GM18505 (cell line): Measurements from ENCODE around the gene HIPK2.

Source experiments
- ATAC-seq: cut with Tn5 transposase; IDR thresholded peaks from one replicate; pipeline ENCODE4 v1.9.1; 2021; ENCODE audit not compliant: unreplicated experiment
- POLR2A ChIP-seq: IDR thresholded peaks from 4 replicates; pipeline ENCODE4 v1.6.1; 2011; ENCODE audit warnings: borderline replicate concordance; ENCODE audit not compliant: insufficient read depth, insufficient read length; ENCODE audit errors: extremely low read depth

The HIPK2 gene

GRCh38 chr7:139687211-139687954, 90.4 kb downstream of the HIPK2 start:
- no peak for TF ChIP-seq POLR2A
- ATAC-seq = no peak

GRCh38 chr7:139683137-139683921, 94.5 kb downstream of the HIPK2 start:
- no peak for ATAC-seq
- TF ChIP-seq POLR2A = peak; percentile 28

GRCh38 chr7:139682136-139683013, 95.4 kb downstream of the HIPK2 start:
- peak; percentile 57 for ATAC-seq
- no peak for TF ChIP-seq POLR2A

- peak; percentile 15 for TF ChIP-seq POLR2A
- ATAC-seq = no peak
Measured at GRCh38 chr7:139681812-139682135, 96.0 kb downstream of the HIPK2 start.

- no peak for TF ChIP-seq POLR2A
- ATAC-seq = no peak
Measured at GRCh38 chr7:139681463-139681755, 96.4 kb downstream of the HIPK2 start.

- TF ChIP-seq POLR2A = peak; percentile 31
- ATAC-seq = no peak
Measured at GRCh38 chr7:139680676-139681462, 96.9 kb downstream of the HIPK2 start.

- TF ChIP-seq POLR2A = no peak
- no peak for ATAC-seq
Measured at GRCh38 chr7:139679731-139680594, 97.8 kb downstream of the HIPK2 start.

- ATAC-seq = no peak
- TF ChIP-seq POLR2A = no peak
Measured at GRCh38 chr7:139676390-139676789, 101.4 kb downstream of the HIPK2 start.

- no peak for ATAC-seq
Measured at GRCh38 chr7:139675127-139676125, 102.4 kb downstream of the HIPK2 start.

GRCh38 chr7:139674752-139675126, 103.1 kb downstream of the HIPK2 start:
- no peak for ATAC-seq
- no peak for TF ChIP-seq POLR2A

More at GRCh38 chr7:139675127-139676125, 102.4 kb downstream of the HIPK2 start:
- TF ChIP-seq POLR2A = no peak

GRCh38 chr7:139674341-139674740, 103.5 kb downstream of the HIPK2 start:
- TF ChIP-seq POLR2A = no peak
- ATAC-seq = no peak
